ENCODE data around the gene ZMIZ1.

DNA sequence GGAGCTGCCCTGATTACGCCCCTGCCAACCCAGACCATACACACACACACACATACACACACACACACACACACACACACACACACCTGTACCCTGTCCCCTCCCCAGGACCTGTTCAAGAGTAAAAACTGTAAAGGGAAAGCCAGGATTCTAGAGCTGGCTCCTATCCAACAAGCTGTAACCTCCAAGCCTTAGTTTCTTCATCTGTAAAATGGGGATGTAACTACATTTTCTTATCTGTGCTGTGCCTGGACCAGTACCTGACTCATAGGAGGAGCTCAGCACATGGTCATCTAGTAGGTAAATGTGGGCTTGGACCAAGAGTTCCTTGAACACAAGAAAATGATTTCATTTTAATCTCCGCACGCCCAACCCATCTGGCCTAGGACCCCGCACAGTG, 128.8 kb downstream of the ZMIZ1 start:
- TF ChIP-seq POLR2AphosphoS5 (IDR thresholded peaks at IDR 0.05; ENCODE audit: low read depth) (no peak), EZH2 (IDR thresholded peaks at IDR 0.05; ENCODE audit: low read depth, unreplicated experiment) (no peak)
- TF ChIP-seq, protein P1, sequence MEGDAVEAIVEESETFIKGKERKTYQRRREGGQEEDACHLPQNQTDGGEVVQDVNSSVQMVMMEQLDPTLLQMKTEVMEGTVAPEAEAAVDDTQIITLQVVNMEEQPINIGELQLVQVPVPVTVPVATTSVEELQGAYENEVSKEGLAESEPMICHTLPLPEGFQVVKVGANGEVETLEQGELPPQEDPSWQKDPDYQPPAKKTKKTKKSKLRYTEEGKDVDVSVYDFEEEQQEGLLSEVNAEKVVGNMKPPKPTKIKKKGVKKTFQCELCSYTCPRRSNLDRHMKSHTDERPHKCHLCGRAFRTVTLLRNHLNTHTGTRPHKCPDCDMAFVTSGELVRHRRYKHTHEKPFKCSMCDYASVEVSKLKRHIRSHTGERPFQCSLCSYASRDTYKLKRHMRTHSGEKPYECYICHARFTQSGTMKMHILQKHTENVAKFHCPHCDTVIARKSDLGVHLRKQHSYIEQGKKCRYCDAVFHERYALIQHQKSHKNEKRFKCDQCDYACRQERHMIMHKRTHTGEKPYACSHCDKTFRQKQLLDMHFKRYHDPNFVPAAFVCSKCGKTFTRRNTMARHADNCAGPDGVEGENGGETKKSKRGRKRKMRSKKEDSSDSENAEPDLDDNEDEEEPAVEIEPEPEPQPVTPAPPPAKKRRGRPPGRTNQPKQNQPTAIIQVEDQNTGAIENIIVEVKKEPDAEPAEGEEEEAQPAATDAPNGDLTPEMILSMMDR (conservative IDR thresholded peaks at IDR 0.05; ENCODE audit: low read depth in 2 of 2), result no peak

Measured in GM23338 (cell line).